ENCODE measurements around the gene WDR5.
"Not testable (repeated sequence)": the region's sequence is repeated elsewhere in the genome, so short reads cannot be mapped to it uniquely, and the experiment has no call there.

Gene WDR5
- long read RNA-seq, donor 1, transcript WDR5-201 (14 exons, 3,151 nt), result major isoform, 18 of 19 reads
- long read RNA-seq, donor 1, partial matches to known transcripts, result 0 of 19 reads
- long read RNA-seq, donor 1, other reads (novel, unspliced or antisense), result 0 of 19 reads
- long read RNA-seq, donor 2, partial matches to known transcripts, result 0 of 2 reads
- long read RNA-seq, donor 2, other reads (novel, unspliced or antisense), result 0 of 2 reads
- long read RNA-seq, donor 3, partial matches to known transcripts, result 0 of 3 reads
- long read RNA-seq, donor 3, other reads (novel, unspliced or antisense), result 0 of 3 reads
- long read RNA-seq, donor 4, transcript WDR5-201 (14 exons, 3,151 nt), result major isoform, 15 of 15 reads
- long read RNA-seq, donor 4, partial matches to known transcripts, result 0 of 15 reads
- long read RNA-seq, donor 4, other reads (novel, unspliced or antisense), result 0 of 15 reads
- long read RNA-seq, donor 5, transcript WDR5-201 (14 exons, 3,151 nt), result major isoform, 8 of 50 reads
- long read RNA-seq, donor 5, partial matches to known transcripts, result 42 of 50 reads
- long read RNA-seq, donor 5, other reads (novel, unspliced or antisense), result 0 of 50 reads
- long read RNA-seq, donor 6, transcript WDR5-201 (14 exons, 3,151 nt), result major isoform, 15 of 15 reads
- long read RNA-seq, donor 6, partial matches to known transcripts, result 0 of 15 reads
- long read RNA-seq, donor 6, other reads (novel, unspliced or antisense), result 0 of 15 reads
- long read RNA-seq, donor 7, transcript WDR5-201 (14 exons, 3,151 nt), result major isoform, 17 of 17 reads
- long read RNA-seq, donor 7, partial matches to known transcripts, result 0 of 17 reads
- long read RNA-seq, donor 7, other reads (novel, unspliced or antisense), result 0 of 17 reads
- long read RNA-seq, donor 8, transcript WDR5-201 (14 exons, 3,151 nt), result major isoform, 11 of 41 reads
- long read RNA-seq, donor 8, partial matches to known transcripts, result 30 of 41 reads
- long read RNA-seq, donor 8, other reads (novel, unspliced or antisense), result 0 of 41 reads

DNA sequence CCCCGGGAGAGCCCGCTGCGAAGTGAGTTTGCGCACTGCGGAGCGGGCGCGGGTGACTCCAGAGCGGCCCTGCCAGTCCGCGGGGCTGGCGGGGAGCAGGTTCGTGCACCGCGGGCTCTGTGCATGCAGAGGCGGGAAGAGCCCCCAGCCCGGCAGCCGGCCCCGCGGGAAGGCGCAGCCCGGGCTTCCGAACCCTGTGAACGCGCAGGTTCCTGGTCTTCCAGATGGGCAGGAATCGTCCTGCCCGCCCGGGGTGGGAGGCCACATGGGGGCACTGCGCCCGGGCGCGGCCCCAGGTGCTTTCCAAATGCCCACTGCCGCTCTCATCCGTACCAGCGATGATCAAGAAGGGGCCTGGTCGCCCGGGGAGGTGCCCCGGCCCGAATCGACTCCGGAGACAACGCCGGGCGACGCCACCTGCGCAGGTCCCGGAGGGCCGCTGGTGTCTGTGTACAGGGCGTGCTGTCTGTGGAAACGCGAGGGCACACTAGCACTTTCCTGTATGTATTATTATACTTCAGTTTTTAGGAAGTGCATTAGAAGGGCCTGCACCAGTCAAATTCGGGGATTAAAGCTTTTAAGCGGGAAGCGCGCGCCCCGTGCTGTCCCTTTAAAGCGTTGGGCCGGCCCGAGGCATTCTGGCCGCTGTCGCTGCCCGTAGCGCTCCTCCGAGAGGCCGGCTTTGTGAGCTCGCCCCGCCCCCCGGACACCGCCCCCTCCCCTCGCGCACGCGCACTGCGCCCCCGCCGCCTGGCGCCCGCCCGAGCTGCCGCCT, at the start of gene WDR5:
Gene WDR5 (plus strand): TSS at position 740 of the 775 bp plus-strand sequence. CDS start 3,796 bp downstream, outside the sequence.
- DNase-seq, result peak; percentile 93

- no peak for DNase-seq
Observed at GRCh38 chr9:134088063-134088725, 47.7 kb upstream of the WDR5 start.

DNA sequence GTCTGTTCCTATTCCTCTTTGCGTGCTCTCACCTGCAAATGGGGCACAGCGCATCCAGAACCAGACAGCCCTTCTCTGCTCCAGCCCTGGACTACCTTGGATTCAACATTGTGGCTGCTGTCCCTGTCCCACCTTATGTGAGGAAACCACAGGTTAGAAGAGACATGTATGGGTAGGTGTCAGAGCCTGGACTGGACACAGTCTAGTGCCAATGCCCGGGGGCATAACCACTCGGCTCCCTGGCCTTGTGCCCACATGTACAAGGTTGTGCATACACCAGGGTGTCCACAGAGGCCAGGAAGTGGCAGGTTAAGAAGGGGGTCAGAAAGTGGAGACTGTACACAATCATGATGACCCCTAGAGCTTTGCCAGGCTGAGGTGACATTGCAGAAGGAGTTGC, 45.9 kb upstream of the WDR5 start:
- no peak for DNase-seq

GRCh38 chr9:134099123-134099761, 36.6 kb upstream of the WDR5 start:
- no peak for DNase-seq

GRCh38 chr9:134100040-134100439, 35.8 kb upstream of the WDR5 start:
- no peak for DNase-seq

DNA sequence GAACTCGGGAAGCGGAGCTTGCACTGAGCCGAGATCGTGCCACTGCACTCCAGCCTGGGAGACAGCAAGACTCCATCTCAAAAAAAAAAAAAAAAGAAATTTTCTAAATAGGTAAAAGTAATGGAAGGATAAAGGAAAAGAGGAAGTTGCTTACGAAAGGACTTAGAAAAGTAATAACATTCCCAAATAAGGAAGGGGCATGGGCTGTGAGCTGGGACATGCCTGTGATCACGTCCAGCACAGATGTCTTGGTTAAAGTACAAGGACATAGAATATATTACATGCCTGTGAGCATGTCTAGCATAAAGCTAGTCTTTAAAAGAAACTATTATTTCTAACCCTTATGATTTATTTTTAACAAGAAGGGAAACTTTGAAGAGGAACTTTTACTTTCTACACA, 34.7 kb upstream of the WDR5 start:
- DNase-seq, result not testable (repeated sequence)

DNA sequence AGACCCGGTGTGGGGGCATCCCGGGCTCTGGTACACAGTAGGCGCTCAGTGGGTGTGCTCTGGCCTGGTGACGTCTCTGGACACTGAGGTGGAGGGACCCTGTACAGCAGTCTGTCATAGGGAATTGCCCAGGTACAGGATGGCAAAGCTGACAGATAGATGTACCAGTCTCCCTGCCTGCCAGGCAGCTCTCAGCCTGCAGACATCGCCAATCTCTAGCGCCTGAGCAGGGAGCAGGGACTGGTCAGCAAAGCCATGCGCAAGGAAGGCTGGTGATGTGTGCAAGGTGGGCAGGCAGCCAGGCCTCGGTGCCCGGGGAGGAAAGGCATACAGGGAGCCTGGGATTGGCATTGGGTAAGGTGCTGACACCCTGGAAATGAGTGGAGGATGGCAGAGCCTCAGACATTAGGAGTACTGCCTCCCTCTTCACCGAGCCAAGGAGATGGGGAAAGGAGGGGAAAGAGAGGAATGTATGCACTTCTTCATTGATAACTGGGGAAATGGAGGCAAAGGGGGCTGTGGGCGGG, 34.2 kb upstream of the WDR5 start:
- DNase-seq, result no peak

DNA sequence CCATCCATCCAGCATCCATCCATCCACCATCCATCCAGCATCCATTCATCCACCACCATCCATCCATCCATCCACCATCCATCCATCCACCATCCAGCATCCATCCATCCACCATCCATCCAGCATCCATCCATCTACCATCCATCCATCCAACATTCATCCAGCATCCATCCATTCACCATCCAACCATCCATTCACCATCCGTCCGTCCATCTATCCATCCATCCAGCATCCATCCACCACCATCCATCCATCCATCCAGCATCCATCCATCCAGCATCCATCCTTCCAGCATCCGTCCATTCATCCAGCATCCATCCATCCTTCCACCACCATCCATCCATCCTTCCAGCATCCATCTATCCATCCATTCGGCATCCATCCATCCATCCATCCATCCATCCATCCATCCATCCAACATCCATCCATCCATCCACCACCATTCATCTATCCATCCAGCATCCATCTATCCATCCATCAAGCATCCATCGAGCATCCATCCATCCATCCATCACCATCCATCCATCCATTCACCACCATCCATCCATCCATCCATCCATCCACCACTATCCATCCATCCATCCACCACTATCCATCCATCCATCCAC, 32.4 kb upstream of the WDR5 start:
- no peak for DNase-seq

DNA sequence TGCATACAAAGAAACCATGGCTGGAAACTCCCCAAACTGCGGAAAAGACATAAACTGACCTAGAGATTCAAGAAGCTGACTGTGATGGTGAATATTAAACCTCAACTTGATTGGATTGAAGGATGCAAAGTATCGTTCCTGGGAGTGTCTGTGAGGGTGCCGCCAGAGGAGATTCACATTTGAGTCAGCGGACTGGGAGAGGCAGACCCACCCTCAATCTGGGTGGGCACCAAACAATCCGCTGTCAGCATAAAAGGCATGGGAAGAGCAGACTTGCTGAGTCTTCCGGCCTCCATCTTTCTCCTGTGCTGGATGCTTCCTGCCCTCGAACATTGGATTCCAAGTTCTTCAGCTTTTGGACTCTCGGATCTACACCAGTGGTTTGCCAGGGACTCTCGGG, 24.8 kb upstream of the WDR5 start:
- DNase-seq, result no peak

DNA sequence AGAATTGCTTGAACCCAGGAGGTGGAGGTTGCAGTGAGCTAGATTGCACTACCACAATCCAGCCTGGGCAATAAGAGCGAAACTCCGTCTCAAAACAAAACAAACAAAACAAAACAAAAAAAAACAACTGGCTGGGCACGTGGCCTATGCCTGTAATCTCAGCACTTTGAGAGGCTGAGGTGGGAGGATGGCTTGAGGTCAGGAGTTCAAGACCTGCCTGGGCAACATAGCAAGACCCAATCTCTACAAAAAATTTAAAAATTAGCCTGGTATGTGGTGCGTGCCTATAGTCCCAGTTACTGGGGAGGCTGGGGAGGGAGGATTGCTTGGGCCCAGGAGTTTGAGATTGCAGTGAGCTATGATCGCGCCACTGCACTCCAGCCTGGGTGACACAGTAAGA, 23.3 kb upstream of the WDR5 start:
- no peak for DNase-seq

DNA sequence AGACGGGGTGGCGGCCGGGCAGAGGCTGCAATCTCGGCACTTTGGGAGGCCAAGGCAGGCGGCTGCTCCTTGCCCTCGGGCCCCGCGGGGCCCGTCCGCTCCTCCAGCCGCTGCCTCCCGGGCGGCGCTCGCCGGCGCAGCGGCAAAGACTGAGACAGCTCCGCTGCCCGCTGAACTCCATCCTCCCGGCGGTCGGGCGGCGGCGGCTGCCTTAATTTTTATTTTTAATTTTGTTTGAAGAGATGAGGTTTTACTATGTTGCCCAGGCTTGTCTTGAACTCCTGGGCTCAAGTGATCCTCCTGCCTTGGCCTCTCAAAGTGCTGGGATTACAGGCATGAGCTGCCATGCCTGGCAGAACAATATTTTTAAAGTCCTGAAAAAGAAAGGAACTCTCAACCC, 16.9 kb upstream of the WDR5 start:
- not testable (repeated sequence) for DNase-seq

DNA sequence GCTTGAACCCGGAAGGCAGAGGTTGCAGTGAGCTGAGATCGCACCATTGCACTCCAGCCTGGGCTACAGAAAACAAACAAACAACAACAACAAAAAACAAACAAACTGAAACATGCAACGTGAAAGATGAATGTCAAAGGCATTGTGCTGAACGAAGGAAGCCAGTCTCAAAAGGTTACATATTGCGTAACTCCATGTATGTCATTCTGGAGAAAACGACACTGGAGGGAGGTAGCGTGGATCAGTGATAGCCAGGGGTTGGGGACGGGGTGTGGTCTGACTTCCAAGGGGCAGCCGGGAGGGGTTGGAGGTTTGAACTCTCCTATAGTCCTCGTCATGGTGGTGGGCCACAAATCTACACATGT, 12.1 kb upstream of the WDR5 start:
- DNase-seq, result no peak

DNA sequence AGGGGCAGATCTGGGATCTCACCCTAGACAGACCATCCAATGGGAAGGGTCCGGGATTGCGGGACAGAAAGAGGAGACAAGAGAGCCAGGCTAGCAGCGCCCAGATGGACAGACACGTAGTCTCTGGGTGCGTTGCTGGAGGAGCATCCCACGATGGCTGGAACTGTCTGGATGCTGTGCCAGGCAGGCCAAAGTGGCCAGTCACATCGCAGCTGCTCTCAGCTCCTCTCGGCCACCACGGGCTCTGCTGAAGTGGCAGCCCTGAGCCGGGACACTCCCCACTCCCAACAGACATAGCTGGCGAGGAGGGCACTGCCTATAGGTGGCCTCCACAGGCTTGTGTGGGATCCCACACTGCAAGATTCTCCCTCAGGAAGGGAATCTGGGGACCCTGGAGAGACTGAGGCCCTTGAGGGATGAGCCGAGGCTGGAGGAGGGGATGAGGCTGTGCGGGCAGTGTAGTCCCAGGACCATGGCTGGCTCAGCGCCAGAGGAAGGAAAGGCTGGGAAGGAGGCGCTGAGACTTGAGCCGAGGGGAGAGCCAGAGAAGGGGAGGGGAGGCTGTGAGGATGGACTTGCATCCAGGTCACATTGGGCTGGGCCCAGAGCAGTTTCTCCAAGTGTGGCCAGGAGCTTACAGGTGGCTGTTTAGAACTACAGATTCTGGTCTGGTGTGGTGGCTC, 10.3 kb upstream of the WDR5 start:
- no peak for DNase-seq

DNA sequence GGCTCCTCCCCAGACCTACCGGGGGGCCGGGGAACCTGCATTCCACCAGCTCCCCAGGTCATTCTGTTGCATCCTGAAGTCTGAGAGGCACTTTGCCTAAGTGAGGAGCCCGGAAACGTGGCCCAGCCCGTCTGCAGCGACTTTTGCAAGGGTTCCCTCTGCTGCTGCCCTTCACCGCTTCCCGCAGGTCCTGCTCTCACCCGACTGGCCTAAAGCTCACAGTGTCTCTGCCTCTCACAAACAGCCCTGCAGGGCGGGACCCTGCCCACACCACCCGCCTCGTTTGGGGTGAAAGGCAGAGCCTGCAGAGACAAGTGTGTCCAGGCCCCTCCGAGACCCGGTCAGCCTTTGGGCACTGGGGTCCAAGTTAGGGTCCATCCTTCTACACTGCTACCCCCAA, 9.5 kb upstream of the WDR5 start:
- DNase-seq, result no peak

DNA sequence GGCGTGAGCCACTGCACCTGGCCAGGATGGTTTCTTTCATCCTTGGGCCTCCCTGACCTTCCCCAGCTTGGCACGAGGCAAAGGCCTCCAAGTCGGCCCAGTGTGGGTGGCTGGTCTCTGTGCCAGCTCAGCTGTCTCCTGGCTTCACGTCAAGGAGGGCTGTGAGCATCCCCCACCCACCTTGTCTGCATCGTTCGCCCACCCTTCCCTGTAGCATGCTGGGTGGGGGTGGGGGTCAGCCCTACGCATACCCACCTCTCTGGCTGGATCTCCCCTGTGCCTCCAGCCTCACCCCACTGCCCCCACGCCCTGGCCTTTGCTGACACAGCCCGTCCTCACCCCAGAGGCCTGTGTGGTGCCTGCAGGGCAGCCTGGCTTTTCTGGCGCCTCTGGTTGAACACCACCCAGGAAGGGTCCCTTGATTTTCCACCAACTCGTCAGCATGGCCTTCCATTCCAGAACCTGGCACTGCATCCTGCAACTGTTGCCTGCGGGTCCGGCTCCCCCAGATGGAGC, 8.8 kb upstream of the WDR5 start:
- no peak for DNase-seq

GRCh38 chr9:134127616-134128015, 8.3 kb upstream of the WDR5 start:
- DNase-seq, result no peak

- no peak for DNase-seq
Observed at GRCh38 chr9:134128727-134129679, 6.9 kb upstream of the WDR5 start.
